Measurements from ENCODE around the gene C4orf17. TPM values are rescaled to one million over a fixed set of nuclear protein-coding genes. Genes with fewer than 3 reads are reported as not detected.

C4orf17 gene
- total and polyA plus RNA-seq, 2 experiments from 2014 or later: not detected

DNA sequence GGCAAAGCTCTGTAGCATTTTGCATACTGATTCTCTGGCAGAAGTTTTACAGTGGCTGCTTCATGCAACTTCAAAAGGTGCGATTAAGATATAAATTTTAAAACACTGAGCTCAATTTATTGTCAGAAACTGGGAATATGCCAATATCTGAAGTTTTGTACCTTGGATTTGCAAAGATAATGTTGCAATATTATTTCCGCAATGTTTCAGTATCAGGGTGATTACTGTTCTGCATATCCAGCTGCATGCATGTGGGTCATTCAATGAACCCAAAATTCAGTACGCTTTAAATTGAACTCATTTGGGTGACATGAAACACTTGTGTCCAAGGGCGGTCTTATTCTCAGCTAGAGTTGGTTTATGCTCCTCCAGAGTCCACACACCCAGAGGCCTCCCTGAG lies 26.9 kb downstream of the C4orf17 start:
- no peak for TF ChIP-seq CTCF (IDR thresholded peaks at IDR 0.05; ENCODE audit: low read depth, low read length)
- no peaks in the 10 kb centered on the region for H3K27me3 ChIP-seq
- H3K27ac ChIP-seq: no peak overlapping the region
- no peaks in the 10 kb centered on the region for H3K36me3 ChIP-seq
- H3K4me1 ChIP-seq (ENCODE audit: low read depth): no peaks in the 10 kb centered on the region
- H3K4me3 ChIP-seq: no peak overlapping the region
- no peaks in the 10 kb centered on the region for H3K9me3 ChIP-seq (ENCODE audit: low read depth)
- DNase-seq (ENCODE audit: low read depth in 1 of 2, low spot score in 1 of 2): no peak

DNA sequence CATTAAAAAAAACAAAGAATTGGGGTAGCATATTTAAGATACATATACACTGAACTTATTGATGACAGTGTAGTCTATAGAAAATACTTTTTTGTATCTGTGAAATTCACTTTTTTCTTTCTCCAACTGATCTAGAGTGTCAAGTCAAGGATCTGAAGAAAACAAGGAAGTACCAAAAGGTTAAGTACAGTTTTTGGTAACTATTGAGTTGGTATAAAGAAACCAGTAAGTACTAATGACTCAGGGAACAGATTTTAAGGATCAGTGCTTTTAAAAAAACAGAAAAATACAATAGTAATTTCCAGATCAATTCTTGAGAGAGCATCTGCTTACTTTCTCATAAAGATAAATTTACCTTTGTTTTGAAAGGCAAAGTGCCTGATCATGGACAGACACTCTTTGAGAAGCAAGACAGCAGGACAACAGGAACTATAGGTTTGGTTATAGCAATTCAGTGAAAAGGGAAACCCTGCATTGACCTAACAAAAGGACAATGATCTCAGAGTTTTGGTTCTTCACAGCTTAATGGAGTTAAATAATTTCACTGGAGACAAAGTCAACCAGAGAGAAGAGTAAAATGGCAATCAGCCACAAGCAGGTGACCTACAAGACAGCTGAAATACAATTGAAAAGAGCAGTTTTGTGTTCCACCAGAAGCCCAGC lies 29.6 kb downstream of the C4orf17 start:
- H3K27me3 ChIP-seq: no peaks in the 10 kb centered on the region

DNA sequence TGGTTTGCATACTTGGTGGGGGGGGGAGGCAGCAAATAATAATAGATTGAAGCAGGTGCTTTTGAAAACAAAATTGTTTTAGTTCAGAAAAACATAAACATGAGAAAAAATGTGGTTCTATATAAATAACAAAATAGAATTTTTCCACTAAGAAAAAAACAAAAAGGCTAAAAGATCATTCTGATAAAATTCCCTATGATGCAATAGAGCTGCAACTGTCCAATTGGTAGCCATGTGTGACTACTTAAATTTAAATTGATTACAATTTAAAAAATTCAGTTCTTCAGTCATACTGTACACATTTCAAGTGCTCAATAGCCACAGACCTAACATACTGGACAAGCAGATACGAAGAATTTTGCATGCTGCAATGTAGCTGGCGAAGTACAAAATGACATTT lies 42.1 kb downstream of the C4orf17 start:
- Histone ChIP-seq H3K4me3 (no peak overlapping the region), H3K9me3 (ENCODE audit: low read depth) (no peaks in the 10 kb centered on the region), H3K36me3 (no peaks in the 10 kb centered on the region), H3K27ac (no peak overlapping the region), H3K4me1 (ENCODE audit: low read depth) (no peaks in the 10 kb centered on the region), H3K27me3 (no peaks in the 10 kb centered on the region)
- TF ChIP-seq CTCF (IDR thresholded peaks at IDR 0.05; ENCODE audit: low read depth, low read length): no peak
- no peak for DNase-seq (ENCODE audit: low read depth in 1 of 2, low spot score in 1 of 2)

More for the DNA sequence above, 29.6 kb downstream of the C4orf17 start:
- H3K27ac ChIP-seq: no peak overlapping the region
- H3K4me1 ChIP-seq (ENCODE audit: low read depth): no peaks in the 10 kb centered on the region
- H3K4me3 ChIP-seq: no peak overlapping the region
- H3K36me3 ChIP-seq: no peaks in the 10 kb centered on the region
- H3K9me3 ChIP-seq (ENCODE audit: low read depth): no peaks in the 10 kb centered on the region
- no peak for TF ChIP-seq CTCF (IDR thresholded peaks at IDR 0.05; ENCODE audit: low read depth, low read length)
- no peak for DNase-seq (ENCODE audit: low read depth in 1 of 2, low spot score in 1 of 2)

DNA sequence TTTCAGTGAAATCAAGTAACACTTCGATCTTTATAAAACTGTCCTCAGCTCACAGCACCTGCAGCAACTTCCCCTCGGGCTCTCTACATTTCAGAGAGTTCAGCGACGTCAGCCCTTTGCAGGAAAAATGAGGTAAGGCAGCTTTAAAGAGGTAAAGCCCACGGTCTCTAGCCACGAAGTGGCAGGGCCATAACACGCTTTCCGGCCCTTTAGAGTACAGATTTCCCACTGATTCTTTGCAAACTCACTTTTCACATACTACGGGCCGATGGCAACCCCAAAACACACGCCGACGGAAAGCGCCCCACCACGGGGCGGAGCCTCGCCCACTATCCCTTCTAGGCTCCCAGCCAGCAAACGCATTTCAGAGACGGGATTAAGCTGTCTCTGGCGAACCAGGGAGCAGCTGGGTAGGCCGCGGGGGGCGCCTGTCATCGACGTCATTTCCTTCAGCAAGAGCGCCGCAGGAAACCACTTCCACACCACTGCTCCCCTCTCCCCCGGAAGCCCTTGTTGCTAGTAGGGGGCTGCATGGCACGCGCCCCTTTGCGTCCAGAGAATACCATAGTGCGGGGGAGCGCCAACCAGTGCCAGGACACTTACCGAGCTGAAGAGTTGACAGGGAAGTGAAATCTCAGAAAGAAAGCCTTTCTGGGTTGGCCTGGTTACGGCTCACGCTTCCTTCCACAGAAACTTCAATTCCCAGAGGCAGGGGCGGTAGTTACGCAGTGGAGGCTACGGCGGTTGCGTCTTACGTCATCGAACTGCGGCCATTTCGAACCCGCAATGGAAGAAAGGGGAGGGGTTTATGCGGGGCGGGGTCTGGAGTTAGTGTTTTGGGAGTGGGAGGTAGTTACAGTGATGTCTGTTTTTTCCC lies 52.7 kb downstream of the C4orf17 start, which contains the start of gene TRMT10A:
TRMT10A (minus strand) TSS at position 730 of the 877 bp plus-strand sequence. CDS start 4,701 bp downstream, outside the sequence.
- peak; percentile 98 to 99 for DNase-seq (ENCODE audit: low read depth in 1 of 2, low spot score in 1 of 2)
- no peaks in the 10 kb centered on the region for H3K36me3 ChIP-seq
- peak within 1 kb of the TSS; percentile 96 for H3K27ac ChIP-seq
- no peaks in the 10 kb centered on the region for H3K9me3 ChIP-seq (ENCODE audit: low read depth)
- peak within 1 kb of the TSS; percentile 59 for H3K4me3 ChIP-seq
- no peaks in the 10 kb centered on the region for H3K4me1 ChIP-seq (ENCODE audit: low read depth)
- TF ChIP-seq CTCF (IDR thresholded peaks at IDR 0.05; ENCODE audit: low read depth, low read length): peak; percentile 19
- no peaks in the 10 kb centered on the region for H3K27me3 ChIP-seq

DNA sequence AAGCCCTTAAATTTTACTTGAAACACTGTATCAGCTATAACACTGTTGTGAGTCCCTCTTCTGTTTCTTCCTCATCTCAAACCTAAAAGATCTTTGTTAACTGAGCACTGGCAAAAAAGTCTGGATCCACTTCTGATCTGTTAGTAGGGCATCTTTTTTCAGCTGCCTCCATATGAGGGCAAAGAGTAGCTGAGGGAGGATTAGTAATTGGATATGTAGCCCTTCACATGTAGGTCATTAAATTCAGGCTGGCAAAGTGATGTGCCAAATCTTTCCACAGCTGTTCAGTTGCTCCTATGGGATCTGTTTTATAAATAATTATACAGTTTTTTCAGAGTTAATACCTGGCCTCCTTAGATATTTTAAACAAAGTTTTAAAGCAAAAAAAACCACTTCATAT lies 54.1 kb downstream of the C4orf17 start:
- H3K27me3 ChIP-seq: no peaks in the 10 kb centered on the region
- H3K27ac ChIP-seq: no peak overlapping the region
- H3K36me3 ChIP-seq: no peaks in the 10 kb centered on the region
- TF ChIP-seq CTCF (IDR thresholded peaks at IDR 0.05; ENCODE audit: low read depth, low read length): no peak
- no peaks in the 10 kb centered on the region for H3K9me3 ChIP-seq (ENCODE audit: low read depth)
- H3K4me1 ChIP-seq (ENCODE audit: low read depth): no peaks in the 10 kb centered on the region
- H3K4me3 ChIP-seq: no peak overlapping the region
- no peak for DNase-seq (ENCODE audit: low read depth in 1 of 2, low spot score in 1 of 2)
